Urinary bladder (tissue), 4 donors: ENCODE results near the gene HILPDA. TPM values are rescaled to one million over a fixed set of nuclear protein-coding genes. Genes with fewer than 3 reads are reported as not detected.

ENCODE experiments used
- DNase-seq: peaks from one replicate; pipeline ENCODE4 v3.0.0-alpha.2; 2015; ENCODE audit errors: extremely low spot score
- H3K27ac ChIP-seq: one replicate; pipeline ENCODE4 v1.5.1; 2013; ENCODE audit warnings: low read depth, mild to moderate bottlenecking, moderate library complexity
- H3K36me3 ChIP-seq: one replicate; pipeline ENCODE4 v1.6.1; 2013; ENCODE audit warnings: mild to moderate bottlenecking, moderate library complexity; ENCODE audit not compliant: insufficient read depth
- H3K4me1 ChIP-seq: one replicate; pipeline ENCODE4 v1.6.1; 2013; ENCODE audit warnings: mild to moderate bottlenecking, moderate library complexity; ENCODE audit not compliant: insufficient read depth
- H3K4me3 ChIP-seq: one replicate; pipeline ENCODE4 v1.5.1; 2013; ENCODE audit warnings: low read depth, low read length
- WGBS: extraction: QIAGEN DNeasy Blood & Tissue Kit; methylation state at CpG from one replicate; pipeline ENCODE4 v1.1.7; 2013; 5-methylcytosine and 5-hydroxymethylcytosine counted together
- polyA plus RNA-seq: library from polyadenylated mRNA; stranded (reverse); fragments of 200-250 nt; gene quantifications from one replicate; pipeline ENCODE4 v1.2.3, GENCODE V29; 2013
- total RNA-seq: library from RNA; depleted of rRNA; stranded (reverse); fragments of >200 nt; gene quantifications from one replicate; pipeline ENCODE4 v1.2.3, GENCODE V29; 2014
- donor health status: healthy with polysubstance abuse.
- donor health status: healthy.

The HILPDA gene
- 31.8 TPM for total RNA-seq
- 12.4 TPM for polyA plus RNA-seq

- H3K27ac ChIP-seq = peak within 1 kb of the TSS; percentile 92
- peak; percentile 76 for DNase-seq
- peak within 1 kb of the TSS; percentile 83 for H3K4me3 ChIP-seq
- WGBS = under 1% methylated on average over 64 of the region's 64 CpGs
- H3K4me1 ChIP-seq = no peaks in the 10 kb centered on the region
- H3K36me3 ChIP-seq = no peaks in the 10 kb centered on the region
Measured at GRCh38 chr7:128455543-128456254, at the start of gene HILPDA. Gene HILPDA (plus strand): TSS chr7:128455878. CDS start chr7:128457269, 1,391 bp downstream.

GRCh38 chr7:128406314-128407232, 49.1 kb upstream of the HILPDA start:
- no peak for DNase-seq
- H3K4me1 ChIP-seq = no peaks in the 10 kb centered on the region
- no peaks in the 10 kb centered on the region for H3K36me3 ChIP-seq
- WGBS = 49% methylated on average over 17 of the region's 17 CpGs
- H3K27ac ChIP-seq = peak overlapping the region; percentile 41
- peak overlapping the region; percentile 77 for H3K4me3 ChIP-seq

- DNase-seq = no peak
- WGBS = 86% methylated on average over 7 of the region's 7 CpGs
- no peak overlapping the region for H3K27ac ChIP-seq
Measured at GRCh38 chr7:128407233-128407589, 48.5 kb upstream of the HILPDA start.

GRCh38 chr7:128407751-128408708, 47.6 kb upstream of the HILPDA start:
- no peaks in the 10 kb centered on the region for H3K4me1 ChIP-seq
- 55% methylated on average over 11 of the region's 11 CpGs for WGBS
- no peak for DNase-seq
- H3K27ac ChIP-seq = peak overlapping the region; percentile 19
- H3K4me3 ChIP-seq = no peak overlapping the region
- no peaks in the 10 kb centered on the region for H3K36me3 ChIP-seq

More at GRCh38 chr7:128407233-128407589, 48.5 kb upstream of the HILPDA start:
- no peaks in the 10 kb centered on the region for H3K4me1 ChIP-seq
- H3K36me3 ChIP-seq = no peaks in the 10 kb centered on the region
- no peak overlapping the region for H3K4me3 ChIP-seq

GRCh38 chr7:128408709-128409595, 46.7 kb upstream of the HILPDA start:
- Histone ChIP-seq H3K36me3 (no peaks in the 10 kb centered on the region), H3K4me3 (peak overlapping the region; percentile 75), H3K4me1 (no peaks in the 10 kb centered on the region), H3K27ac (peak overlapping the region; percentile 75)
- 24% methylated on average over 25 of the region's 25 CpGs for WGBS
- DNase-seq = no peak

GRCh38 chr7:128409596-128410450, 45.9 kb upstream of the HILPDA start, which contains the start of gene IMPDH1:
Gene IMPDH1 (minus strand): TSS chr7:128409982. CDS start chr7:128409901, 81 bp downstream.
- DNase-seq = no peak
- WGBS = under 1% methylated on average over 87 of the region's 87 CpGs
- no peaks in the 10 kb centered on the region for H3K36me3 ChIP-seq
- no peaks in the 10 kb centered on the region for H3K4me1 ChIP-seq
- H3K27ac ChIP-seq = peak within 1 kb of the TSS; percentile 96
- peak within 1 kb of the TSS; percentile 75 for H3K4me3 ChIP-seq

- no peaks in the 10 kb centered on the region for H3K4me1 ChIP-seq
- no peaks in the 10 kb centered on the region for H3K36me3 ChIP-seq
- whole genome bisulfite sequencing = 2% methylated on average over 6 of the region's 6 CpGs
- DNase-seq = no peak
- peak overlapping the region; percentile 96 for H3K27ac ChIP-seq
- H3K4me3 ChIP-seq = peak overlapping the region; percentile 75
Measured at GRCh38 chr7:128410451-128410753, 45.3 kb upstream of the HILPDA start.

GRCh38 chr7:128415217-128415785, 40.4 kb upstream of the HILPDA start:
- H3K4me3 ChIP-seq = no peak overlapping the region
- H3K36me3 ChIP-seq = no peaks in the 10 kb centered on the region
- 72% methylated on average over 4 of the region's 4 CpGs for WGBS

GRCh38 chr7:128417071-128417470, 38.6 kb upstream of the HILPDA start:
- 81% methylated on average over 3 of the region's 3 CpGs for WGBS
- H3K36me3 ChIP-seq = no peaks in the 10 kb centered on the region
- H3K4me3 ChIP-seq = no peak overlapping the region
- no peaks in the 10 kb centered on the region for H3K4me1 ChIP-seq
- no peak overlapping the region for H3K27ac ChIP-seq
- no peak for DNase-seq

More at GRCh38 chr7:128415217-128415785, 40.4 kb upstream of the HILPDA start:
- Histone ChIP-seq H3K27ac (no peak overlapping the region), H3K4me1 (no peaks in the 10 kb centered on the region)
- DNase-seq = no peak

GRCh38 chr7:128419257-128419656, 36.4 kb upstream of the HILPDA start:
- H3K27ac ChIP-seq = no peak overlapping the region
- no peak for DNase-seq
- no peaks in the 10 kb centered on the region for H3K4me1 ChIP-seq
- H3K36me3 ChIP-seq = no peaks in the 10 kb centered on the region
- no peak overlapping the region for H3K4me3 ChIP-seq
- WGBS = 88% methylated on average over 7 of the region's 7 CpGs

- H3K27ac ChIP-seq = no peak overlapping the region
- 63% methylated on average over 1 of the region's 1 CpG for WGBS
Measured at GRCh38 chr7:128420773-128421172, 34.9 kb upstream of the HILPDA start.

More at GRCh38 chr7:128420773-128421172, 34.9 kb upstream of the HILPDA start:
- no peaks in the 10 kb centered on the region for H3K4me1 ChIP-seq
- H3K4me3 ChIP-seq = no peak overlapping the region
- no peak for DNase-seq
- no peaks in the 10 kb centered on the region for H3K36me3 ChIP-seq
